T-helper 2 cell (primary cell): ENCODE data around the gene WNT3.
"Not testable (repeated sequence)": the region's sequence is repeated elsewhere in the genome, so short reads cannot be mapped to it uniquely, and the experiment has no call there.

Source experiments
- DNase-seq, 5 experiments: peaks; one replicate each; pipeline versions ENCODE4 v3.0.0 to v3.0.0-alpha.2; 2012 to 2022

Gene WNT3

DNA sequence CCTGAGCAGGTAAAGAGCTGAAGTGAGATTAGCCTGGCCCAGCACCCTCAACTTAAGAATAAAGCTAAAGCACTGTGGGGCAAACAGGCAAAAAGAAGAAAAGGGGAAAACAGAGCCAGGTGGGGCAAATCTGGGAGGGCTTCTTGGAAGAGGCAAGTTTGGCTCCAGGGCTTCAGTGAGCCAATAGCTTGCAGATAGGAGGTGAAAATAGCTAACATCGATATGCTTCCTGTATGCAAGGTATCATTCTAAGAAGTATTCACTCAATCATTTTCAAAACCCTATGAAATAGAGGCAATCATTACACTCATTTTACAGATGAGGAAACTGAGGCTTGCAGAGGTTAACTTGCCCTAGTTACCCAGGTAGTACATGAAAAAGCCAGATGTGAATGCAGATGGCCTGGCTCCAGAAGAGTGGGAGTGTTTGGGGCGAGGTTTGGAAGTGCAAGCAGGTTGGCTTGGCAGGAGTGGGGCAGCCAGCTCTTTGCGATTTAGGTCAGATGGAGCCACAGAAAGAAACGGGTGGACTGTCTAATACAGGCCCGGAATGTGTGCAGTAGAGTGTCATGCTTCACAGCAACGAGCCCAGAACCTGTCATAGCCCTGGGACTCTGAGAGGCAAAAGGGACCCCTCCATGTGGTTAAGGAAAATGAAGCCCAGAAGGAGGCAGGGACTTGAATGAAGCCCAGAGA lies 5.7 kb downstream of the WNT3 start:
- no peak for DNase-seq

DNA sequence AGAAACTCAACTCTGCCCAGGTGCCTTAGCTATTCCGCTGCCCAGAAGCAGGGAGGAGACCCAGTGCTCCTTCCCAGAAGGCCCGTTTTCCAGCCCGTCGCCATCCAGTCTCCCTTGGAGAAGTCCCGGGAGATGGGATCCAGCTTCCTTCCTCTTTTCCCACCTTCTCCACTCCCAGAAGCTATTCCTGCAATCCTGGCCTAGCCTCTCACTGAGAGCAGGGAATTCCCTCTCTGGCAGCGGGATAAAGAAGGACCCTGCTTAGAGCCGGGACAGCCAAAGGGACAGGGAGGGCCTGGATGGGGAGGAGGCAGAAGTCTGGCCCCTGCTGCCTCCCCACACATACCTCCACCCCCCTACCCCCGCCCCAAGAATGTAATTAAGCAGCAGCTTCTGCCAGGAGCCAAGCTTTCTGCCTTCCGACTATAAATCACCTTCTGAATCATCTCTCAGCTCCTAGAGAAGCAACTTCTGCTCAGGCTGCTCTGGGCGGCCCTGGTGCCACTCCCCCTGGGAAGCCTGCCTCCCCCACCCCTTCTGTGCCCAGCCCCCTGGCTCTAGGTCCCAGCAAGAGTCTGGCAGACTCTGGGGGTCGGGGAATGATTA lies 6.4 kb downstream of the WNT3 start:
- DNase-seq = no peak

DNA sequence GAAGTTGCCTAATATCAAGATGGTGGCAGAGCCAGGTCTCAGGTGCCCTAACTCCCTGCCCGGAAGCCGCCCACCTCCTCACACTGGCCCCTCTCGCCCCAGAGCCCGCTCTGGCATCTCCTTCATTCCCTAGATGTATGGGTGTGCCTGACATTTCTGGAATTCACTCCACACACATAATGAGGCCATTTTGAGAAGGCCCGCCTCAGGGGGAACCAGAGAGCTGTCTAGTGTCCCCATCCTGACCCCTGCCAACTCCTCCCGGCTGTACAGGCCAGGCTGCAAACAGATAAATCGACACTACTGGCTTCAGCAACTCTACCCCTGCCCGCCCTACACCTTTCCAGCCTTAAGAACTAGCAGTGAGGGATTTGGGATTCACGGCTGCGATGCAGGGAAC lies 7.7 kb downstream of the WNT3 start:
- DNase-seq = no peak

DNA sequence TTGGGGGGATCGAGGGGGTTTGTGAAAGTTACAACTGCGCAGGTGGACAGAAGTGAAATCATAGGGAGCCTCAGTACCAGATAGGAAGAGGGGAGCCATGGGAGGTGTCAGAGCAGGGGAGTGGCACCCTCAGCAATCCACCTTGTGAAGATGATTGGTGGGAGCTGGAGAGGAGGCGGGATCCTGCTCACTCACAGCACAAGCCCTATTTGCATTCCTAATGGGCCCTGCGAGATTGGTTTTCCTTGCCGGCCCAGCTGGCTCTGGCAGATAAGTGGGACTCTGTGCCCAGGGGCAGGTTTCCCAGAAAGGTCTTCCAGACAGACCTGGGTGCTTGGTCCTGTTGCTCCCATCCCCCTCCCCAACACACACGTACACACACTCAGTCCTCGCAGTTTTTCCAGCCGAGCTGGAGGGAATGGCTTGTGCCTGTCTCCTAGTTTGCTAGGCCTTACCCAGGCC lies 9.4 kb downstream of the WNT3 start:
- no peak for DNase-seq

DNA sequence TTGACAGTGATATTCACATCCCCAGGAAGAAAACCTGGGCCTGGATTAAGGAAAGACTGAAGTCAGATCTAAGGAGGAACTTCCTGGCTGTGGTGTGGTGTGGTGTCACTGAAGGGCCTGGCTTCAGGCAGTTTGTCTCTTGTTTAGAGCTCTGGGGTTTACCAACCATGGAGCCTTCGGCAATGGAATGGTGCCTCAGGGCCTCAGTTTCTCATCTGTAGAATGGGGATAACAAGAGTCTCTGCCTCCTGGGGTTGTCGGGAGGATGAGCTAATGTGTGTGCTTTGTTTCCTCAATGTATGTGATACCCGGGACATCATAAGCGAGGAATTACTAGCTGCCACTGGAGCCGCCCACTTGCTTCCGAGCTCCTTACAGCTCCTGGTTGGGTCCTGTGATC lies 12.7 kb downstream of the WNT3 start:
- DNase-seq = no peak

DNA sequence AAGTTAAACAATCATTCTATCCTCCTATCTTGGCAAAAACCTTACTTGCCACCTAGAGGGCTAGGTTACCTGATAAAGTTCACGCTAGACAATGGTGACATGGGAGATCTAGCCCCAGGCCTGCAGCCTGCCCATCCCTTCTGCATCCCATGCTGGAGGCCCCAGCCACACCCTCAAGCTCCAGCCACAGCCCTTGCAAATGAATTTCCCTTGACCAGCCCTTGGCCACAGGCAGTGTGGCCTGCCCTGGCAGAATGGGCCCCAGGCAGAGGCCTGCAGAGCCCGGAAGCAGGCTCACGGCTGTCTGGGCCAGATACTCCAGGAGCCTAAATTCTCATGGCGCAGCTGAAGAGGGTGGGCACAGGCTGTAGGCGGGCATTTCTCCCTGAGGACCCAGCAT lies 14.9 kb downstream of the WNT3 start:
- no peak for DNase-seq

DNA sequence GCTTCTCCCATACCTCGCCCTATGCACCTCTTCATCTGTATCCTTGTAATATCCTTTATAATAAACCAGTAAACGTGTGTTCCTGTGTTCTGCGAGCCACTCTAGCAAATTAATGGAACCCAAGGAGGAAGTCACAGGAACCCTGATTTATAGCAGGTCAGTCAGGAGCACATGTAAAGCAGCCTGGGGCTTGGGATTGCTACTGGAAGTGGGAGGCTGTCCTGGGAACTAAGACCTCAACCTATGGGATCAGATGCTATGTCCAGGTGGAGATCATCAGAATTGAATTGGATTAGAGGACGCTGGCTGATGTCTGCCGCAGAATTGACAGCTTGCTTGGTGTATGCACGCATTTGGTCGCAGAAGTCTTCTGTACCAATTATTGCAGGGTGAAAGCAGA lies 15.7 kb downstream of the WNT3 start:
- DNase-seq = no peak

DNA sequence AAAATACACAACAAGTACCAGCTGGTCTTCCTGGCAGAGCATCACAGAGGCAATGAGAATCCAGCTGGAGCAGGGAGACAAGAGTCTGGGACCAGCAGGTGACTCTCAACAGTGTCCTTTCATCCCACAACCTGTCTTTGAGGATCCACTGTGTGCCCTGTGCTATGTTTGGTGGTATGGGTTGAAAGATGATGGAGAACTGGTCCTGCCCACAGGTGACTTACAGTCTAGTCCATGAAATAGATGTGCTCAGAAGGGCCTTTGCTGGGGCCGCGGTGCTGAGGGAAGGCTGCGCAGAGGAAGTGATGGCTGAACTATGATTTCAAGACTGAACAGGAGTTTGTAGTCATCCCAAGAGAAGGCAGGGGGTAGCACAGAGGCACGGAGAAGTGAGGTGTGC lies 17.9 kb downstream of the WNT3 start:
- no peak for DNase-seq

DNA sequence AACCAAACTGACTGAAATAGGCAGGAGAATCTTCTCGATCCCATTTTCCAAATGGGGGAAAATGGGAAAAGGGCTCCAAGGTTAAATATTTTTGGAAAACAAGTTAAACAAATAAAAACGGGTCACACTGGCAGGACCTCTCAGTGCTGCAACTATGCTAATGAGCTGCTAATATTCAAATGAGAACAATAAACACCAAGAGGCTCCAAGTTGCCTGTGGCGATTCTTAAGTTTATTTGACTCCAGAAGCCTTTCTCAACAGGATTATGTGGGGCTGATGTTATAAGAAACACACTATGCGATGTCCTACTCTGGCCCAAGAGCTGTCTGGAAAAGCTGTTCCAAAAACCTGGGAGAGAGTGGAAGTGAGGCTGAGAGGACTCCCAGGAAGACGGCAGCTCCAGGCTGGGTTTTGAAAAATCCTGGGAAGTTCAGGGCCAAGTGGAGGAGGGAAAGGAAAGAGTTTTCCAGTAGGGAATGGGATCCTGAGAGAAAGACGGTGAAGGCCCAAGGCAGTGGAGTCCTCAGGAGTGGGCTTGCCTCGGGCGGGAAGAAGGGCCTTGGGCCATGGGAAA lies 21.4 kb downstream of the WNT3 start:
- no peak for DNase-seq

DNA sequence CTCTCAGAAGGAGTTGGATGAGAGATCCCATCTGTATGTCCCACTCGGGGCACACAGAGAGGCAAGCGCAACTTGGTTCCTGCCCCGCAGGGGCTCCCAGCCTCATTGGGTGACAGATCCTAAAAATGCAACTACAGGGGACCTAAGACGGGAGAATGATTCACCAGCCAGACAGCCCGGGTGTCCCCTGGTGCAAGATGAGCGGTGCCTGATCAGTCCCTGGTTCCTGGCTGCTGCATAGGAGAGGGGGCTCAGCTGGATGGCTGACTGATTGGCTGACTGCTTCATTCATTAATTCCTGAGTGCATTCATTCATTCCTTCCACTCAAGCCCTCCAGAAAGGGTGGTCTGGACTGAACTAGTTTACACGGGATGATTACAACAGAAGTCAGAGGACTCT lies 22.0 kb downstream of the WNT3 start:
- no peak for DNase-seq

DNA sequence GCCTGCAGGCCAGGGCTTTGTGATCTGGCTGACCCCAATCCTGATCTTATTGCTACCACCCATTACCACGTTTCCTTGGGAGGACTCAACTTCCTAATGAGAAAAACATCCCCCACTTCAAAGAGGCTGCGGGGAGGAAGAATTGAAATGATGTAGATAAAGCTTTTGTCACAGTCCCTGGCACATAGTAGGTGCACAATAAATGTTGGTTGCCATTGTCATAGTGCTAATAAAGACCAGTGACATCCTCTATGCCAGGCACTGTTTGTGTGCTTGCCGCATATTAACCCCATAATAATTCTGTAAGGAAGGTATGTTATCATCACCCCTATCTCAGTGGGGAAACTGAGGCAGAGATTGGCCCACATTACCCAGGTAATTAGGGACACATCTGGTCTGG lies 22.4 kb downstream of the WNT3 start:
- DNase-seq = no peak

DNA sequence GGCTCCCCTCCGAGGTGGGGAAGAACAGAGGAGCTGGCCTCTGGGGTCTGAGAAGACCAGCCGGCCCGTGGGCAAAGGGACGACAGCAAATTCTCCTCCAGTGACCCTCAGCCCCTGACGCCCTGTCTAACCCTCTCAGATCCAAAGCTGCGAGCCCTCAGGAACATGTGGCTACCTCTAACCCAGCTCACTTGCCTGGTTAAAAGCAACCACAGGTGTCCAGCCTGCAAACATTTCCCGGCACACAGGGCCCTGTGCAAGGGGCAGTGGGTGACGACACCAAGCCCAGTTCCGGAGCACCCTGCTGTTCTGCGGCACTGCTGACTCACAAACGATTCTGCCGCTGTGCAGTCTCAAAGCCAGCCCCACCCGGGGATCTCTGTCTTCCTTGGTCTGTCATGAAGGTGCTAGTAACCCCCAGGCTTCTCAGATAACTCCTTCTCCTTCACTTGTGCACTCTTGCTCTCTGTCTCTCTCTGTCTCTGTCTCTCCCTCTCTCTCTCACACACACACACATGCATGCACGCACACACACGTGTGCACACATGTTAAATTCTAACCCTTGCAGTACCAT lies 23.0 kb downstream of the WNT3 start:
- no peak for DNase-seq

DNA sequence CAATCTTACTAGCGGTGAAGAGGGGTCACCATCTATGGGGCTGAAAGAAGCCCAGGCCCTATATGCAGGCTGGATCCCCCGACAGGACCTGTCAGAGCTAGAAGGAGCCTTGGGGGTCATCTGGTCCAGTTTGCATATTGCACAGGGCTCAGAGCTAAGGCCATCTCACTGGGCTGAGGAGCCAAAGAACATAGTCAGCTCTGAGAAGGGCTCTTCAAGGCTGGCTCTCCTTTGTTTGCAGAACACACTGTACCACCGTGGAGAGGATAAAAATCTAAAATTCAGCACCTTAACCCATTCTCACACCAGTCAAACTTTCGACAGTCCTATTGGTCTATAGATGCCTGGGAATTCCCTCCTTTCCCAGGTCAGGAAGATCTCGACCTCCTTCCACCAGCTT lies 24.2 kb downstream of the WNT3 start:
- DNase-seq = no peak

DNA sequence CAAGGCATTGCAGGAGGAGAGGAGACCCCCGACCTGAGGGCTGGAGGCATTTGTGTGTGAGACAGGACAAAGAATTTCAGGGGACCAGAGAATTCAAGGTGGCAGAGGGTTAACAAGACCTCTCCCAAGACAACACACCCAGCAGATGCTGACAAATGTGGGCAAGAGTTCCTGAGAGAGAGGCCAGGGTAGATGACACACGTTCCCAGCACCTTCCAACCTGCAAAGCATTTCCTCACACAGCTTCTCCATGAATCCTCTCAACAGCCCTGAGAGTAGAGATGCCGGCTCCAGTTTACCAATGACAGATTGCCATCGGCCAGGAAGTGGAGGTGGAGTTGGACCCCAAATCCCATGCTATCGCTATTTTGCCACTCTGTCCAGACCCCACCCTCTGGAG lies 25.0 kb downstream of the WNT3 start:
- no peak for DNase-seq

DNA sequence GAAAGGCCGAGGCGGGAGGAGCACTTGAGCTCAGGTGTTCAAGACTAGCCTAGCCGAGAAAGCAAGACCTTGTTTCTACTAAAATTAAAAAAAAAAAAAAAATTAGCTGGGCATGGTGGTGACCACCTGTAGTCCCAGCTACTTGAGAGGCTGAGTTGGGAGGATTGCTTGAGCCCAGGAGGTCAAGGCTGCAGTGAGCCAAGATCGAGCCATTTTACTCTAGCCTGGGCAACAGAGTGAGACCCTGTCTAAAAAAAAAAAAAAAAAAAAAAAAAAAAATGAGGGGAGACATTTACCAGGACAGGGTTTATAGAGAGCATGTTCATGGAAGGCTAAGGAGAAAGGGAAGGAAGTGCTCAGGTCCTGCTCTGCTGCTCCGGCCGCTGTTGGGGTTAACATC lies 25.5 kb downstream of the WNT3 start:
- not testable (repeated sequence) for DNase-seq

DNA sequence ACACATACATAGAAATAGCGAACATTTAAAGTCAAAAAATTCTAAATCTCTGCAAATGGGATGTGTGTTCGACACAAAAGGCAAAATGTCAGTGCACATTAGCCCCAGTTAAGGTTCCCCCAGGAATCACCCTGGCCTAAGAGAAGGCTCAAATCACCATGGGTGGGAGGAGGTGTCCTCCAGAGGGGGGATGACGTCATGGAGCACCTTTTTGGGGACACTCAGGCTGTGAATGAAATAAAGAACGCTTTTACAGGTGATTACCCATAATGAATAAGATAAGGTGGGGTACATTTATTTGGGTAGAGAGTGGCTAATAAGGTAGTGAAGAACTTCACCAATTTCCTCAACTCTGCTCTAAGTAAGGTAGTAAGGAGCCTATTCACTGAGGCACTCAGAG lies 26.4 kb downstream of the WNT3 start:
- no peak for DNase-seq

DNA sequence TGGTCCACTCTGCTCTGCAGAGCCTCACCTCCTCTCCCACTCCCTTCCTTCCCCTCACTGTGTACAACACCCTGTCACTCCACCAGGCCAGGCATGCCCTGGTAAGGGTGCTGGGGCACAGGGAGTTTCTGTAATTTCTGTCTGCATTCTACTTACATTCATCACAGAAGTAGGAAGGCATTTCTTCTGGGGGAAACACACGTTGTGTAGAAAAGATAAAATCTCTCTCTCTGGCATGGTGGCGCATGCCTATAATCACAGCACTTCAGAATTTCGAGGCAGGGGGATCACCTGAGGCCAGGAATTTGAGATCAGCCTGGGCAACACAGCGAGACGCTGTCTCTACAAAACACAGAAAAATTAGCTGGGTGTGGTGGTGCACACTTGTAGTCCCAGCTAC lies 27.0 kb downstream of the WNT3 start:
- DNase-seq = no peak

DNA sequence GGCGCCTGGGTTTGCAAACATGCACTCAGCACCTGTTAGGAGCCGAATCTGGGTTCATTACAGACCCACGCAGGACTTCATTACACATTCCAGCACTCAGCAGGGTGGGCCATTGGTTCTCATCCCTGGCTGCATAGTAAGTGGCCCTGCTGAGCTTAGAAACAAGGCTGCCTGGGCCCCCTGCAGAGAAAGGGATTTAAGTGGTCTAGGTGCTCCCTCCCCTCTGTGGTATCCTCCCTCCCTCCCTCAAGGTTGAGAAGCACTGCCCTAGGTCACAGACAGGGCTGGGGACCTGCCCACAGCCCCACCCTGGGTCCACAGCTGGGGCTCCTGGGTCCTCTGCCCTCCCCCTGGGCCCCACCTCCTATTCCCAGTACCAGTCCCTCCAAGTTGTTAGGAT lies 28.3 kb downstream of the WNT3 start:
- no peak for DNase-seq

DNA sequence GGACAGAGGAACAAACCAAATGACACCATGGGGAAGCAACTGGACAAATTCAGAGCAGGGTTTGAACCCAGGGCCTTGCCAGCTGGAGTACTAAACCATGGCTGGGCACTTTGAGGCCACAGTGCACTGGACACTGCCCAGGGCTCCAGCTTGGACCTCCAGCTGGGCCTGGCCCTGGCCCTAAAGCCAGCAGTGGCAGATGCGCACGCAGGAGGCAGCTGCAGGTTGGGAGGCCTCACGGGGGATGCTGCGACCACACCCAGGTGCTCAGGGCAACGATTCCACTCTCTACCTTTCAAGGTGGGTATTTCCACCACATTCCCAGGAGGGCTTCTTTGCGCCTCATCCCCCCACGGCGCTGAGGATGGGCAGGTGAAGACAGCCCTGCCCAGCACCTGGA lies 28.9 kb downstream of the WNT3 start:
- DNase-seq = no peak

DNA sequence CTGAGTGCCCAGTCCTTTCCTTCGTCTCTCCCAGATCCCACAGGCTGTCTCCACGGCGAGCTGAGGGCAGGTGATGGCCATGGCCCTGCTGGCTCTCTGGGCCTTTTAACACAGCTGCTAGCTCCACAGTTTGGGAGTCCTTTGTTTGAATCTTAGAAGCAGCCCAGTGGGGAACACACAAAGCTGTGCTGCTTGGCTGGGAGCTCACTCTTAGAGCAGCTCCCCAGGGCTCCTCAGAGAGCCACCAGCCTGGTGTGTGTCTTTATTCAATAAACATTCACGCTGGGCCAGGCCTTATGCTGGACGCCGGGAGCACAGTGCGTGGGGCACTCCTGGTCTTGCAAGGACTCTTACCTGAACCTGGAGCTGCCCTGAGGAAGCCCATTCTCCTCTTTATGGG lies 29.7 kb downstream of the WNT3 start:
- no peak for DNase-seq

DNA sequence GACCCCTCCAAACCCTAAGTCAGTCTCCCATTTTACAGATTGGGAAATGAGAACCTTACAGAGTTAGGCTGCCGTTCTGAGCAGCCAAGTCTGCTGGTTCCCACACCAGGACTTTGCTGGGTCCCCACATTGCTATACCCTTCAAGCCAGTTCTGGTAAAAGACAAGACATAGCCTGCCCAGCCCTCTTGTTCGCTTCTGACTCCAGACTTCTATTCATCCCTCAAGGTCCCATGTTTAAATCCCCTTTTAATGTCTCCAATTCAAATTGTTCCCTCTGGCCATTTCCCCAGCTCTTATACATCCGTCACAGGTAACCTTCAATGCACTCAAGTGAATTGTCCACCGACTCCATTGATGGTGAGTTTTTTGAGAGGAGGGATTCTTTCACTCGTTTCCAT lies 30.2 kb downstream of the WNT3 start:
- no peak for DNase-seq

DNA sequence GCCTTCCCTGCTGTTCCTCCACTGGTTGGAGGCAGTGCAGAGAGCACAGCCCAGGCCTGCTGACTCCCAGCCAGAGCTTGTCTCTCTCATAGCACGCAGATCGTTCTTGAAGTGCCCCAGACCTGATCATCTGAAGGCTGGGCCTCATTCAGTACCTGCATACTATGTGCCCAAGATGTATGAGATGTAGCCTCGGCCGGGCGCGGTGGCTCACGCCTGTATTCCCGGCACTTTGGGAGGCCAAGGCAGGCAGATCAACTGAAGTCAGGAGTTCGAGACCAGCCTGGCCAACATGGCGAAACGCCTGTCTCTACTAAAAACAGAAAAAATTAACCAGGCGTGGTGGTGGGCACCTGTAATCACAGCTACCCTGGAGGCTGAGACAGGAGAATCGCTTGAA lies 31.0 kb downstream of the WNT3 start:
- DNase-seq = no peak

DNA sequence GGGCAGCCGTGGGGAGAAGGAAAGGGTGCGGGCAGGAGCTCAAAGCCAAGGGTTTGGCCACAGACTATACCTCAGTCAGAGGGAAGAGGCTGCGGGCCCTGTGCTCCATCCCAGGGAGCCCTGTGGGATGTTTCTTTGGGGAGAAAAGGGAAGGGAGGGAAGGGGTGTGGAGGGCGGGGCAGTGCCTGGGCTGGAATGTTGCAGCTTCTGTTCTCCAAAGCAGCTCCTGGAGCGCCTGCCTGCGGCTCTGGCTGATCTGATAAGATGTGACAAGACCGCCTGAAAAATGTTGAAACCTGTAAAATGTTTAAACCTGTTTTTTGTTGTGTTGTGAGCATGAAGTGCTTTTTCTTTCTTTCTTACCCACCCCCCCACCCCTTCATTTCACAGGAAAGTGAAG lies 32.8 kb downstream of the WNT3 start:
- no peak for DNase-seq

DNA sequence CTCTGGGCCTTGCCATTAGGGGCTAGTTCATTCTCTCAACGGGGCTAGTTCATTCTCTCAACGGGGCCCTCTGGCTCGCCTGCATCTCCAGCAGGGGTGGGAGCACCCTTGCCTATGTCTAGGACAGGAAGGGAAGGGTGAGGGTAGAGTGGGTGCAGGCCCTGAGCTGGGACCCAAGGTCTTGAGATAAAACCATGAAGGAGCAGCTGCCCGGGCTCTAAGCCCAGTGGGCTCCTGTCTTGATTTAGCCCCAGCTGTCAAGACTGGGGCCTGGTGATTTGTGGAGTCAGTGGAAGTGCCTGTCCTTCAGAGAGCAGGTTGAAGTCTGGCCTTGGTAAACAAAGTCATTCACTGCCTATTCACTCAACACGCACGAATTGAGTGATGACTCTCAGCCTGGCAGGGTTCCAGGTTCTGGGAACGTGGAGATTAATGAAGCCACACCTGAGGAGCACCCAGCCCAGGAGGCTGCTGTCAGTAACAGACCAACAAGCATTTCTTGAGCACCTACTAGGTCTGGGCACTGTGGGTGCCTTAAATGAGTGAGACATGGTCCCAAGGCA lies 35.4 kb downstream of the WNT3 start:
- DNase-seq = no peak
